Liver (tissue), 9 donors: Measurements from ENCODE around the gene USP5. TPM values are rescaled to one million over a fixed set of nuclear protein-coding genes. Genes with fewer than 3 reads are reported as not detected.
A peak's percentile ranks its signal among the peaks of the same experiment; 100 is the strongest.

ENCODE experiments used
- DNase-seq: peaks from one replicate; pipeline ENCODE4 v3.0.0-alpha.2; 2017; ENCODE audit warnings: low spot score
- H3K27ac ChIP-seq, 2 donors: one replicate each; pipeline ENCODE4 v1.7.0; 2013; ENCODE audit warnings: inconsistent platforms in 2 of 2, low read length in 2 of 2, control low read depth in 1 of 2, low read depth in 1 of 2, mild to moderate bottlenecking in 1 of 2
- H3K27me3 ChIP-seq, 4 donors: one replicate each; pipeline versions ENCODE4 v1.6.1 to v1.7.0; 2013; ENCODE audit warnings: low read length in 3 of 4, inconsistent platforms in 1 of 4, mild to moderate bottlenecking in 1 of 4, moderate library complexity in 1 of 4; ENCODE audit not compliant: control insufficient read depth in 4 of 4, insufficient read depth in 4 of 4
- H3K36me3 ChIP-seq, 4 donors: one replicate each; pipeline versions ENCODE4 v1.6.1 to v1.7.0; 2013; ENCODE audit warnings: low read length in 3 of 4, mild to moderate bottlenecking in 3 of 4, low read depth in 1 of 4, moderate library complexity in 1 of 4; ENCODE audit not compliant: control insufficient read depth in 4 of 4, insufficient read depth in 3 of 4
- H3K4me1 ChIP-seq, 4 donors: one replicate each; pipeline versions ENCODE4 v1.6.1 to v1.7.0; 2013; ENCODE audit warnings: low read length in 3 of 4, mild to moderate bottlenecking in 3 of 4, moderate library complexity in 1 of 4; ENCODE audit not compliant: control insufficient read depth in 4 of 4, insufficient read depth in 4 of 4
- H3K4me3 ChIP-seq, 3 donors: one replicate each; pipeline versions ENCODE4 v1.6.1 to v1.7.0; 2013; ENCODE audit warnings: low read length in 3 of 3, control low read depth in 1 of 3, low read depth in 1 of 3, mild to moderate bottlenecking in 1 of 3
- H3K9ac ChIP-seq, 2 donors: one replicate each; pipeline ENCODE4 v1.7.0; 2013; ENCODE audit warnings: low read length in 2 of 2, mild to moderate bottlenecking in 2 of 2, moderate library complexity in 2 of 2, control low read depth in 1 of 2, low read depth in 1 of 2
- H3K9me3 ChIP-seq, 4 donors: one replicate each; pipeline versions ENCODE4 v1.6.1 to v1.7.0; 2013; ENCODE audit warnings: low read length in 3 of 4; ENCODE audit not compliant: control insufficient read depth in 4 of 4
- EGR1 ChIP-seq, 2 donors: IDR thresholded peaks; 2 replicates each; pipeline ENCODE4 v1.6.1; 2016 to 2018; ENCODE audit warnings: antibody characterized with exemption in 2 of 2, low read depth in 2 of 2
- FOXA1 ChIP-seq: IDR thresholded peaks from 2 replicates; pipeline ENCODE4 v1.6.1; 2016; ENCODE audit warnings: antibody characterized with exemption
- FOXA2 ChIP-seq: IDR thresholded peaks from 2 replicates; pipeline ENCODE4 v1.6.1; 2016; ENCODE audit warnings: antibody characterized with exemption
- GABPA ChIP-seq, 2 donors: IDR thresholded peaks in 1 of 2; conservative IDR thresholded peaks in 1 of 2; 2 replicates each; pipeline ENCODE4 v1.6.1; 2016; ENCODE audit warnings: antibody characterized with exemption in 2 of 2, mild to moderate bottlenecking in 1 of 2, moderate library complexity in 1 of 2
- HNF4A ChIP-seq, 2 donors: conservative IDR thresholded peaks; 2 replicates each; pipeline ENCODE4 v1.6.1; 2016; ENCODE audit warnings: antibody characterized with exemption in 2 of 2, mild to moderate bottlenecking in 2 of 2
- HNF4G ChIP-seq: IDR thresholded peaks from 2 replicates; pipeline ENCODE4 v1.6.1; 2016; ENCODE audit warnings: antibody characterized with exemption
- JUND ChIP-seq, 2 donors: IDR thresholded peaks; 2 replicates each; pipeline ENCODE4 v1.6.1; 2016; ENCODE audit warnings: antibody characterized with exemption in 2 of 2
- NR2F2 ChIP-seq: IDR thresholded peaks from 2 replicates; pipeline ENCODE4 v1.6.1; 2016; ENCODE audit warnings: antibody characterized with exemption
- RAD21 ChIP-seq, 2 donors: IDR thresholded peaks; 2 replicates each; pipeline ENCODE4 v1.6.1; 2016; ENCODE audit warnings: antibody characterized with exemption in 2 of 2, mild to moderate bottlenecking in 2 of 2
- REST ChIP-seq: IDR thresholded peaks from 2 replicates; pipeline ENCODE4 v1.6.1; 2016; ENCODE audit warnings: antibody characterized with exemption, mild to moderate bottlenecking
- RXRA ChIP-seq, 2 donors: IDR thresholded peaks; 2 replicates each; pipeline ENCODE4 v1.6.1; 2017 to 2018; ENCODE audit warnings: antibody characterized with exemption in 2 of 2, mild to moderate bottlenecking in 1 of 2
- SP1 ChIP-seq: IDR thresholded peaks from 2 replicates; pipeline ENCODE4 v1.6.1; 2018; ENCODE audit warnings: antibody characterized with exemption, mild to moderate bottlenecking
- TAF1 ChIP-seq: conservative IDR thresholded peaks from 2 replicates; pipeline ENCODE4 v1.6.1; 2016; ENCODE audit warnings: antibody characterized with exemption, mild to moderate bottlenecking
- YY1 ChIP-seq: IDR thresholded peaks from 2 replicates; pipeline ENCODE4 v1.6.1; 2016; ENCODE audit warnings: antibody characterized with exemption, mild to moderate bottlenecking
- ZBTB33 ChIP-seq: IDR thresholded peaks from 2 replicates; pipeline ENCODE4 v1.6.1; 2016; ENCODE audit warnings: antibody characterized with exemption
- WGBS: extraction: QIAGEN DNeasy Blood & Tissue Kit; methylation state at CpG from one replicate; pipeline ENCODE4 v1.1.7; 2013; 5-methylcytosine and 5-hydroxymethylcytosine counted together
- polyA plus RNA-seq, 2 donors: library from polyadenylated mRNA; stranded (reverse) in 1 of 2; unstranded in 1 of 2; fragments of 200-250 nt in 1 of 2; fragments of >200 nt in 1 of 2; fragmentation: Nextera tagmentation in 1 of 2; extraction: Ambion mirVana in 1 of 2; gene quantifications; one replicate each; pipeline versions ENCODE4 v1.2.1 to v1.2.3, GENCODE V29; 2013 to 2015
- total RNA-seq, 2 donors: library from RNA; depleted of rRNA; stranded (reverse); fragments of >200 nt; gene quantifications; one replicate each; pipeline ENCODE4 v1.2.3, GENCODE V29; 2014
- TF ChIP-seq, protein P1 (sequence below): IDR thresholded peaks from 2 replicates; pipeline ENCODE4 v1.6.1; 2016; ENCODE audit warnings: antibody characterized with exemption
- TF ChIP-seq, protein P2 (sequence below): fragments of 150-350 bp; IDR thresholded peaks from 2 replicates; pipeline ENCODE4 v1.5.1; 2017; ENCODE audit warnings: improper control_type of control experiment, low read depth, low read length; ENCODE audit not compliant: missing input control
- TF ChIP-seq, protein P3 (sequence below): IDR thresholded peaks from 2 replicates; pipeline ENCODE4 v1.6.1; 2016; ENCODE audit warnings: antibody characterized with exemption
- donor health status: healthy.
- donor health status: healthy.
- donor health status: healthy.
- donor health status: healthy.
- donor health status: healthy.

The USP5 gene
- total and polyA plus RNA-seq, 4 donors: 15.2 to 41.0 (median 35.7) TPM

GRCh38 chr12:6903722-6904121 lies 51.8 kb downstream of the USP5 start:
- WGBS: 92% methylated on average over 1 of the region's 1 CpG
- no peak for TF ChIP-seq NR2F2
- TF ChIP-seq EGR1 (IDR thresholded peaks at IDR 0.05; ENCODE audit: low read depth in 2 of 2): no peak
- no peak for TF ChIP-seq RXRA (IDR thresholded peaks at IDR 0.05)
- TF ChIP-seq YY1: no peak
- TF ChIP-seq FOXA2: no peak
- no peak for TF ChIP-seq RAD21 (IDR thresholded peaks at IDR 0.05)
- H3K9ac ChIP-seq: no peak overlapping the region
- no peak for DNase-seq
- peaks cover 1 to 11% (median 8%) of the 10 kb centered on the region in 4 donors for H3K4me1 ChIP-seq
- no peak overlapping the region for H3K4me3 ChIP-seq
- H3K27ac ChIP-seq: no peak overlapping the region
- H3K27me3 ChIP-seq: no peaks in the 10 kb centered on the region
- no peaks in the 10 kb centered on the region for H3K36me3 ChIP-seq
- no peaks in the 10 kb centered on the region for H3K9me3 ChIP-seq

DNA sequence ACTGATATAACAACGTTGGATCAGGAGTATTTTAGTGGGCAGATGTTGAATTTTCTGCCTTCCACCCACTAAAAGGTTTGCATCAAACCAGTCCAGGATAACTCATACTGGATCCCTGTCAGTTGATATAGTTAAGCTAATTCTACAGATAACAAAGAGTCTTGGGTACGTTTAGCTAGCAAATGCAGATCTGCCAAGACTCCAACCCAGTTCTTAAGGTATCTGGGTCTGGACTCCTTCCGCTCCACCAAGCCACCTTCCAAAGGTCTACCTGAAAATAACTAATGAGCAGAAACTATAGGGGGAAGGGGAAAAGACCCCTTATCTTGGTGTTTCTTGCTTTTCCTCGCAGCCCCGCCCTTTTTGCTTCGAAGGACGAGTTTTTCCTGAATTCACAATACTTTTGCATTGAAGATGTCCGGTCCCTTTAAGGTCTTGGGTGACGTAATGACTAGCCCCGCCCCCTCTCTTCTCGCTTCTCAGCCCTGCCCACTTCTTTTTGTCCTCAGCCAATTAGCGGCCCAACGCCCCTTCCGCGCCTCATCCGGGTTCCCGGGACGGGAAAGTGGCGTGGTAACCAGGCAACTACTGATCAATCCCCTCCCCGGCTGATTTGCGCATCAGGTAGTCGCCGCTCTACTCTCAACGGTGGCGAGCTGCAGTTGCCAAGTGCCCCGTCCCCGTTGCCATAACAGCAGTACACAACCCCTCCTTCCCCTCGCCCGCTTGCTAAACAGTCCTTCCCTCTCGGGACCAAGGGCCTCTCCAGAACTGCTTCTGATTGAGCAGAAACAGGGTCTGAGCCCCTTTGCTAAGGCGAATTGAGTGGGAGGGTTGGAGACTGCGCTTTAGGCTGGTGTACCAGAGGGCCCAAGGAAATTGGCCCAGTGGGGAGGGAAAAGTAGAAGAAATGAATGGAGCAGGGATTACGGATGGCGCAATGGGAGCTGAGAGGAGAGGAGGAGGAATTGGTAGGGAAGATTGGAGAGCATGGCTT lies 52.6 kb downstream of the USP5 start, which contains the start of gene LRRC23:
Gene LRRC23, plus strand, starts transcription at position 543 of the 997 bp plus-strand sequence. CDS start 812 bp downstream, outside the sequence.
- Histone ChIP-seq H3K27me3 (no peaks in the 10 kb centered on the region), H3K9ac (peak within 1 kb of the TSS; percentile 3 to 61), H3K9me3 (no peaks in the 10 kb centered on the region), H3K4me3 (peak within 1 kb of the TSS; percentile 32 to 81 (median 56)), H3K27ac (peak within 1 kb of the TSS; percentile 56 to 62), H3K4me1 (peaks cover 1 to 11% (median 8%) of the 10 kb centered on the region in 4 donors), H3K36me3 (no peaks in the 10 kb centered on the region)
- peak; percentile 96 for DNase-seq
- TF ChIP-seq RAD21 (IDR thresholded peaks at IDR 0.05) (peak in 1 of 2 donors; percentile 3), HNF4G (no peak), ZBTB33 (no peak), EGR1 (IDR thresholded peaks at IDR 0.05; ENCODE audit: low read depth in 2 of 2) (peak; percentile 60 to 67), GABPA (IDR thresholded peaks at IDR 0.05 in 1 of 2, conservative IDR thresholded peaks at IDR 0.05 in 1 of 2) (peak in 1 of 2 donors; percentile 75), RXRA (IDR thresholded peaks at IDR 0.05) (peak in 1 of 2 donors; percentile 18), FOXA1 (no peak), TAF1 (no peak), FOXA2 (no peak), HNF4A (conservative IDR thresholded peaks at IDR 0.05) (peak in 1 of 2 donors; percentile 90), YY1 (peak; percentile 48), REST (no peak), NR2F2 (no peak), SP1 (peak; percentile 69), JUND (IDR thresholded peaks at IDR 0.05) (peak; percentile 90 to 93)
- TF ChIP-seq, protein P1, sequence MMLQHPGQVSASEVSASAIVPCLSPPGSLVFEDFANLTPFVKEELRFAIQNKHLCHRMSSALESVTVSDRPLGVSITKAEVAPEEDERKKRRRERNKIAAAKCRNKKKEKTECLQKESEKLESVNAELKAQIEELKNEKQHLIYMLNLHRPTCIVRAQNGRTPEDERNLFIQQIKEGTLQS: peak; percentile 72
- TF ChIP-seq, protein P2, sequence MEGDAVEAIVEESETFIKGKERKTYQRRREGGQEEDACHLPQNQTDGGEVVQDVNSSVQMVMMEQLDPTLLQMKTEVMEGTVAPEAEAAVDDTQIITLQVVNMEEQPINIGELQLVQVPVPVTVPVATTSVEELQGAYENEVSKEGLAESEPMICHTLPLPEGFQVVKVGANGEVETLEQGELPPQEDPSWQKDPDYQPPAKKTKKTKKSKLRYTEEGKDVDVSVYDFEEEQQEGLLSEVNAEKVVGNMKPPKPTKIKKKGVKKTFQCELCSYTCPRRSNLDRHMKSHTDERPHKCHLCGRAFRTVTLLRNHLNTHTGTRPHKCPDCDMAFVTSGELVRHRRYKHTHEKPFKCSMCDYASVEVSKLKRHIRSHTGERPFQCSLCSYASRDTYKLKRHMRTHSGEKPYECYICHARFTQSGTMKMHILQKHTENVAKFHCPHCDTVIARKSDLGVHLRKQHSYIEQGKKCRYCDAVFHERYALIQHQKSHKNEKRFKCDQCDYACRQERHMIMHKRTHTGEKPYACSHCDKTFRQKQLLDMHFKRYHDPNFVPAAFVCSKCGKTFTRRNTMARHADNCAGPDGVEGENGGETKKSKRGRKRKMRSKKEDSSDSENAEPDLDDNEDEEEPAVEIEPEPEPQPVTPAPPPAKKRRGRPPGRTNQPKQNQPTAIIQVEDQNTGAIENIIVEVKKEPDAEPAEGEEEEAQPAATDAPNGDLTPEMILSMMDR: no peak
- TF ChIP-seq, protein P3, sequence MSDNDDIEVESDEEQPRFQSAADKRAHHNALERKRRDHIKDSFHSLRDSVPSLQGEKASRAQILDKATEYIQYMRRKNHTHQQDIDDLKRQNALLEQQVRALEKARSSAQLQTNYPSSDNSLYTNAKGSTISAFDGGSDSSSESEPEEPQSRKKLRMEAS: peak; percentile 74
- 6% methylated on average over 34 of the region's 34 CpGs for WGBS
